K562 (cell line): Measurements from ENCODE around the gene MT4. TPM values are rescaled to one million over a fixed set of nuclear protein-coding genes. Genes with fewer than 3 reads are reported as not detected.

ENCODE experiments used
- ATAC-seq: fragments of 200-7000 bp; cut with Tn5 transposase; 3 replicates; pipeline ENCODE4 v1.9.1; 2020; ENCODE audit warnings: moderate library complexity
- BruUV-seq: library from RNA; stranded (reverse); fragments of 400-500 nt; replicated peaks from 2 replicates; lab custom pipeline; 2021; lab: Mats Ljungman, UMichigan
- CTCF ChIA-PET: fragments of 300-600 bp; formaldehyde crosslinking; extraction: SDS; loops from one replicate; lab custom pipeline; 2021; ENCODE audit warnings: low intra/inter-chr PET ratio; lab: Yijun Ruan, JAX
- POLR2A ChIA-PET: fragments of 300-600, 350-650 bp; sonication (Branson Sonifier 250); formaldehyde crosslinking; extraction: SDS; loops from one replicate; lab custom pipeline; 2021; ENCODE audit warnings: antibody characterized with exemption, inconsistent platforms; lab: Yijun Ruan, JAX
- DNase-seq, 4 experiments: peaks; one replicate each; pipeline versions ENCODE4 v3.0.0 to v3.0.0-alpha.2; 2011 to 2018; ENCODE audit warnings: low spot score in 3 of 4, mixed read lengths in 3 of 4; ENCODE audit errors: extremely low read depth in 1 of 4
- FAIRE-seq: peaks from 2 replicates; lab custom pipeline; 2011; peaks lifted over from hg19 to GRCh38; lab: Jason Lieb, UNC
- H2AFZ ChIP-seq: 2 replicates; pipeline ENCODE4 v1.6.0; 2011; ENCODE audit warnings: low read depth, low read length, control low read depth, inconsistent platforms
- H3K27ac ChIP-seq: fragments of 200-600 bp; 3 replicates; pipeline ENCODE4 v1.8.0; 2011; ENCODE audit warnings: low read depth, mild to moderate bottlenecking, control low read depth, inconsistent platforms, low read length, moderate library complexity, mixed read lengths; ENCODE audit errors: extremely low read depth
- H3K27me3 ChIP-seq, 2 experiments: fragments of 300-600 bp in 1 of 2; 2 replicates in 1 of 2; 3 replicates in 1 of 2; pipeline versions ENCODE4 v1.6.0 to v1.8.0; 2011; ENCODE audit warnings: inconsistent platforms in 2 of 2, low read length in 2 of 2, mild to moderate bottlenecking in 1 of 2, mixed read lengths in 1 of 2, moderate library complexity in 1 of 2; ENCODE audit not compliant: control insufficient read depth in 2 of 2, insufficient read depth in 2 of 2
- H3K36me3 ChIP-seq: fragments of 300-600 bp; 3 replicates; pipeline ENCODE4 v1.8.0; 2011; ENCODE audit warnings: mild to moderate bottlenecking, low read length, inconsistent platforms; ENCODE audit not compliant: control insufficient read depth, insufficient read depth
- H3K4me1 ChIP-seq, 2 experiments: fragments of 200-600 bp in 1 of 2; replicated peaks in 1 of 2; 2 replicates in 1 of 2; 3 replicates in 1 of 2; pipeline versions ENCODE4 v1.5.1 to v1.8.0; 2011; ENCODE audit warnings: inconsistent platforms in 2 of 2, low read length in 2 of 2, mild to moderate bottlenecking in 1 of 2, mixed read lengths in 1 of 2, moderate library complexity in 1 of 2; ENCODE audit not compliant: control insufficient read depth in 2 of 2, insufficient read depth in 2 of 2
- H3K4me2 ChIP-seq: 2 replicates; pipeline ENCODE4 v1.6.1; 2011; ENCODE audit warnings: low read length, control low read depth, inconsistent platforms, mixed read lengths; ENCODE audit not compliant: insufficient read depth
- H3K4me3 ChIP-seq: fragments of 200-600 bp; sonication (generic), shearing (Covaris generic); 2 replicates; pipeline ENCODE4 v1.5.1; 2016; ENCODE audit warnings: control low read depth, inconsistent platforms
- H3K79me2 ChIP-seq: fragments of 200-600 bp; 3 replicates; pipeline ENCODE4 v1.8.0; 2011; ENCODE audit warnings: low read length, inconsistent platforms; ENCODE audit not compliant: control insufficient read depth, insufficient read depth
- H3K9ac ChIP-seq, 2 experiments: 2 replicates each; pipeline versions ENCODE4 v1.6.0 to v1.6.1; 2011; ENCODE audit warnings: low read depth in 2 of 2, low read length in 2 of 2, control low read depth in 1 of 2, inconsistent platforms in 1 of 2, mild to moderate bottlenecking in 1 of 2, mixed read lengths in 1 of 2; ENCODE audit not compliant: insufficient read depth in 1 of 2
- H3K9me1 ChIP-seq: one replicate; pipeline ENCODE4 v1.6.0; 2011; ENCODE audit warnings: inconsistent platforms, mild to moderate bottlenecking, low read length, moderate library complexity; ENCODE audit not compliant: control insufficient read depth, insufficient read depth
- H3K9me3 ChIP-seq: replicated peaks from 2 replicates; pipeline ENCODE4 v1.5.1; 2011; ENCODE audit warnings: low read depth, low read length, inconsistent platforms; ENCODE audit not compliant: control insufficient read depth, insufficient read depth
- H4K20me1 ChIP-seq: replicated peaks from 2 replicates; pipeline ENCODE4 v1.6.1; 2011; ENCODE audit warnings: low read length, inconsistent platforms, mixed read lengths; ENCODE audit not compliant: control insufficient read depth, insufficient read depth
- CBFA2T2 ChIP-seq: fragments of 450-650 bp; conservative IDR thresholded peaks from 2 replicates; pipeline ENCODE4 v1.6.1; 2017; ENCODE audit warnings: mild to moderate bottlenecking
- GABPB2 ChIP-seq: fragments of 250-450 bp; sonication (Bioruptor Pico); conservative IDR thresholded peaks from 2 replicates; pipeline ENCODE4 v1.5.1; 2021; ENCODE audit warnings: mild to moderate bottlenecking
- NR1H2 ChIP-seq: sonication (generic); formaldehyde crosslinking; IDR thresholded peaks from 2 replicates; pipeline ENCODE4 v1.4.0; 2020; ENCODE audit warnings: mild to moderate bottlenecking, missing genetic modification reagents
- ZFP91 ChIP-seq: sonication (generic); formaldehyde crosslinking; IDR thresholded peaks from 2 replicates; pipeline ENCODE4 v1.8.0; 2022; ENCODE audit warnings: mild to moderate bottlenecking, missing genetic modification reagents
- ZKSCAN8 ChIP-seq: fragments of 200-800 bp; sonication (Bioruptor generic); IDR thresholded peaks from 2 replicates; pipeline ENCODE4 v1.6.1; 2016; ENCODE audit warnings: missing genetic modification characterization, missing compliant biosample characterization
- ZNF121 ChIP-seq: sonication (generic); formaldehyde crosslinking; conservative IDR thresholded peaks from 2 replicates; pipeline ENCODE4 v1.8.0; 2022; ENCODE audit warnings: missing genetic modification reagents
- ZNF165 ChIP-seq: fragments of 250-450 bp; sonication (Bioruptor Pico); IDR thresholded peaks from 2 replicates; pipeline ENCODE4 v1.4.0; 2020; ENCODE audit warnings: borderline replicate concordance
- ZNF707 ChIP-seq: fragments of 250-450 bp; sonication (Bioruptor Pico); conservative IDR thresholded peaks from 2 replicates; pipeline ENCODE4 v1.8.0; 2022; ENCODE audit warnings: inconsistent platforms, mild to moderate bottlenecking, moderate library complexity
- WGBS: fragments of 100-300 bp; shearing (Covaris generic); methylation state at CpG from one replicate; pipeline ENCODE4 v1.1.6; 2016; ENCODE audit warnings: low coverage, mixed read lengths; ENCODE audit not compliant: insufficient coverage; ENCODE audit errors: missing lambda C conversion rate; 5-methylcytosine and 5-hydroxymethylcytosine counted together
- in situ Hi-C: fragments of 300-500 bp; cut with MboI; formaldehyde crosslinking; loops from 4 replicates; pipeline ENCODE4 v1.15.0; 2018; ENCODE audit warnings: inconsistent platforms, mixed read lengths
- intact Hi-C: fragments of 100-400 bp; cut with micrococcal nuclease; formaldehyde crosslinking; loops from 2 replicates; pipeline ENCODE4 v1.14.2; 2022
- polyA plus RNA-seq, 8 experiments: library from polyadenylated mRNA; depleted of rRNA in 4 of 8; stranded (reverse) in 5 of 8; unstranded in 3 of 8; fragments of >200 nt; fragmentation: Nextera tagmentation in 2 of 8; fragmentation: Illumina TruSeq in 1 of 8; extraction: Ambion mirVana in 2 of 8; extraction: Trizol in 1 of 8; gene quantifications; 2 replicates each; pipeline versions ENCODE4 v1.2.1 to v1.2.3, GENCODE V29; 2011 to 2014; ENCODE audit warnings: inconsistent platforms in 1 of 8, missing spikeins in 1 of 8
- total RNA-seq, 7 experiments: library from RNA; depleted of rRNA in 6 of 7; stranded (reverse); fragments of >200 nt in 6 of 7; fragmentation: Illumina TruSeq in 2 of 7; extraction: Trizol in 2 of 7; gene quantifications; 2 replicates each; pipeline versions ENCODE4 v1.2.1 to v1.2.3, GENCODE V29; 2011 to 2021; ENCODE audit warnings: low replicate concordance in 1 of 7
- TF ChIP-seq, protein P1 (sequence below): sonication (generic); formaldehyde crosslinking; IDR thresholded peaks from 2 replicates; pipeline ENCODE4 v1.8.0; 2022; ENCODE audit warnings: mild to moderate bottlenecking, missing genetic modification reagents
- TF ChIP-seq, protein P2 (sequence below), 2 experiments: fragments of 450-650 bp in 1 of 2; sonication (generic) in 1 of 2; formaldehyde crosslinking; conservative IDR thresholded peaks; 2 replicates each; pipeline versions ENCODE4 v1.4.0 to v1.8.1; 2020 to 2022; ENCODE audit warnings: mild to moderate bottlenecking in 1 of 2, missing genetic modification reagents in 1 of 2

MT4 gene
- total and polyA plus RNA-seq, 9 of the 15 experiments (the other 6 are each of a cell fraction or from before 2014, with no cell fraction given): not detected

DNA sequence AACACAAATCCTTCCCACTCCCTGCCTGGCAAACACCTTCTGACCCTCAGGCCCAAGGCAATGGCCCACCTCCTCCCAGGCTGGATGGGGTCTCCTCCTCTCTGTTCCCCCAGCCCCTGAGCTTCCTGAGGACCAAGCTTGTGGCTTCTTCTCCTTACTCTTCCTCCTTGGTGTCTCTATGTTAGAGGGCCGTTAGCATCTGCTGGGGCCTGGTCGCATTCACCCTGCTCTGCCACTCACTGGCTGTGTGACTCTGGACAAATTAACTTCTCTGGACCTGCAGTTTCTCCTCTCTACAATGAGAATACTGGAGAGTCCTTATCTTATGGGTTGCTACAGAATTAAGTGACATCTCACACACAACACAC, 42.8 kb downstream of the MT4 start:
- no peak for DNase-seq
- no peaks in the 10 kb centered on the region for H3K9me1 ChIP-seq
- CTCF ChIA-PET: no interaction called here
- H3K4me1 ChIP-seq: peaks cover 27 to 29% of the 10 kb centered on the region in 2 experiments
- H3K4me3 ChIP-seq: peak overlapping the region; percentile 47; the same call in 1 of the 2 replicates
- no peak for ATAC-seq
- no peaks in the 10 kb centered on the region for H3K36me3 ChIP-seq
- TF ChIP-seq NR1H2 (CRISPR knock-in tag) (no peak), ZKSCAN8 (CRISPR knock-in tag) (no peak), CBFA2T2 (no peak), ZNF121 (CRISPR knock-in tag) (no peak), ZFP91 (CRISPR knock-in tag) (no peak), ZNF707 (no peak), ZNF165 (no peak), GABPB2 (CRISPR knock-in tag) (no peak)
- TF ChIP-seq, protein P1, sequence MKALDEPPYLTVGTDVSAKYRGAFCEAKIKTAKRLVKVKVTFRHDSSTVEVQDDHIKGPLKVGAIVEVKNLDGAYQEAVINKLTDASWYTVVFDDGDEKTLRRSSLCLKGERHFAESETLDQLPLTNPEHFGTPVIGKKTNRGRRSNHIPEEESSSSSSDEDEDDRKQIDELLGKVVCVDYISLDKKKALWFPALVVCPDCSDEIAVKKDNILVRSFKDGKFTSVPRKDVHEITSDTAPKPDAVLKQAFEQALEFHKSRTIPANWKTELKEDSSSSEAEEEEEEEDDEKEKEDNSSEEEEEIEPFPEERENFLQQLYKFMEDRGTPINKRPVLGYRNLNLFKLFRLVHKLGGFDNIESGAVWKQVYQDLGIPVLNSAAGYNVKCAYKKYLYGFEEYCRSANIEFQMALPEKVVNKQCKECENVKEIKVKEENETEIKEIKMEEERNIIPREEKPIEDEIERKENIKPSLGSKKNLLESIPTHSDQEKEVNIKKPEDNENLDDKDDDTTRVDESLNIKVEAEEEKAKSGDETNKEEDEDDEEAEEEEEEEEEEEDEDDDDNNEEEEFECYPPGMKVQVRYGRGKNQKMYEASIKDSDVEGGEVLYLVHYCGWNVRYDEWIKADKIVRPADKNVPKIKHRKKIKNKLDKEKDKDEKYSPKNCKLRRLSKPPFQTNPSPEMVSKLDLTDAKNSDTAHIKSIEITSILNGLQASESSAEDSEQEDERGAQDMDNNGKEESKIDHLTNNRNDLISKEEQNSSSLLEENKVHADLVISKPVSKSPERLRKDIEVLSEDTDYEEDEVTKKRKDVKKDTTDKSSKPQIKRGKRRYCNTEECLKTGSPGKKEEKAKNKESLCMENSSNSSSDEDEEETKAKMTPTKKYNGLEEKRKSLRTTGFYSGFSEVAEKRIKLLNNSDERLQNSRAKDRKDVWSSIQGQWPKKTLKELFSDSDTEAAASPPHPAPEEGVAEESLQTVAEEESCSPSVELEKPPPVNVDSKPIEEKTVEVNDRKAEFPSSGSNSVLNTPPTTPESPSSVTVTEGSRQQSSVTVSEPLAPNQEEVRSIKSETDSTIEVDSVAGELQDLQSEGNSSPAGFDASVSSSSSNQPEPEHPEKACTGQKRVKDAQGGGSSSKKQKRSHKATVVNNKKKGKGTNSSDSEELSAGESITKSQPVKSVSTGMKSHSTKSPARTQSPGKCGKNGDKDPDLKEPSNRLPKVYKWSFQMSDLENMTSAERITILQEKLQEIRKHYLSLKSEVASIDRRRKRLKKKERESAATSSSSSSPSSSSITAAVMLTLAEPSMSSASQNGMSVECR (CRISPR knock-in tag): no peak
- TF ChIP-seq, protein P2, sequence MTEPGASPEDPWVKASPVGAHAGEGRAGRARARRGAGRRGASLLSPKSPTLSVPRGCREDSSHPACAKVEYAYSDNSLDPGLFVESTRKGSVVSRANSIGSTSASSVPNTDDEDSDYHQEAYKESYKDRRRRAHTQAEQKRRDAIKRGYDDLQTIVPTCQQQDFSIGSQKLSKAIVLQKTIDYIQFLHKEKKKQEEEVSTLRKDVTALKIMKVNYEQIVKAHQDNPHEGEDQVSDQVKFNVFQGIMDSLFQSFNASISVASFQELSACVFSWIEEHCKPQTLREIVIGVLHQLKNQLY (CRISPR knock-in tag; conservative IDR thresholded peaks at IDR 0.05): no peak
- in situ Hi-C loops: no loop called here
- BruUV-seq: TSS peak; percentile 88
- peak overlapping the region; percentile 98 for H2AFZ ChIP-seq
- H3K9ac ChIP-seq: peak overlapping the region in 1 of 2 experiments; percentile 69; a peak in 2 of 4 replicates
- no peaks in the 10 kb centered on the region for H3K9me3 ChIP-seq
- WGBS: 94% methylated on average over 2 of the region's 2 CpGs
- no peaks in the 10 kb centered on the region for H4K20me1 ChIP-seq
- peak overlapping the region; percentile 86 for H3K27ac ChIP-seq
- POLR2A ChIA-PET: no interaction called here
- H3K27me3 ChIP-seq: no peaks in the 10 kb centered on the region
- peak overlapping the region; percentile 78 for H3K4me2 ChIP-seq
- FAIRE-seq: no peak
- no peaks in the 10 kb centered on the region for H3K79me2 ChIP-seq
- intact Hi-C loops: loop anchor here (1.0 kb wide), 1 partner anchor 95 kb away; no protein-coding TSS in a partner anchor
